GM19238 (cell line): ENCODE data around the gene SYT3.

Experiments used
- DNase-seq: peaks from one replicate; pipeline ENCODE4 v3.0.0; 2011; ENCODE audit warnings: low spot score; ENCODE audit not compliant: insufficient read length

Gene SYT3

GRCh38 chr19:50639121-50640112 lies at the start of gene SYT3:
TSS of gene SYT3 (minus strand) at chr19:50639881. CDS start at chr19:50637411, 2,470 bp downstream.
- DNase-seq, result no peak

- no peak for DNase-seq
Observed at GRCh38 chr19:50688766-50689165, 49.1 kb upstream of the SYT3 start.

- no peak for DNase-seq
Observed at GRCh38 chr19:50686310-50687032, 46.8 kb upstream of the SYT3 start.

- peak; percentile 96 for DNase-seq
Observed at GRCh38 chr19:50679177-50680125, 39.8 kb upstream of the SYT3 start.

GRCh38 chr19:50678323-50678722 lies 38.6 kb upstream of the SYT3 start:
- no peak for DNase-seq

GRCh38 chr19:50677636-50678035 lies 38.0 kb upstream of the SYT3 start:
- no peak for DNase-seq

GRCh38 chr19:50676625-50677197 lies 37.0 kb upstream of the SYT3 start:
- no peak for DNase-seq

GRCh38 chr19:50673118-50673517 lies 33.4 kb upstream of the SYT3 start:
- DNase-seq, result no peak

- DNase-seq, result no peak
Observed at GRCh38 chr19:50670102-50670380, 30.4 kb upstream of the SYT3 start.

- DNase-seq, result no peak
Observed at GRCh38 chr19:50669302-50670101, 29.8 kb upstream of the SYT3 start.

- DNase-seq, result no peak
Observed at GRCh38 chr19:50668879-50669278, 29.2 kb upstream of the SYT3 start.

- DNase-seq, result no peak
Observed at GRCh38 chr19:50668416-50668815, 28.7 kb upstream of the SYT3 start.

- no peak for DNase-seq
Observed at GRCh38 chr19:50667759-50668231, 28.1 kb upstream of the SYT3 start.

- DNase-seq, result no peak
Observed at GRCh38 chr19:50667177-50667758, 27.6 kb upstream of the SYT3 start.

GRCh38 chr19:50666346-50667176 lies 26.9 kb upstream of the SYT3 start:
- no peak for DNase-seq

- DNase-seq, result no peak
Observed at GRCh38 chr19:50664204-50664603, 24.5 kb upstream of the SYT3 start.

- DNase-seq, result no peak
Observed at GRCh38 chr19:50663482-50663790, 23.8 kb upstream of the SYT3 start.

- no peak for DNase-seq
Observed at GRCh38 chr19:50662651-50663481, 23.2 kb upstream of the SYT3 start.
